Uterus (tissue), 2 donors: ENCODE results near the gene TAF6.

Experiments used
- POLR2A ChIP-seq, 2 donors: fragments of 450-650 bp; IDR thresholded peaks; one replicate each; pipeline ENCODE4 v1.6.1; 2016; ENCODE audit warnings: antibody characterized with exemption in 2 of 2, mild to moderate bottlenecking in 1 of 2, moderate library complexity in 1 of 2
- TF ChIP-seq, protein P1 (sequence below), 4 experiments: fragments of 200-600 bp in 2 of 4; fragments of 450-650 bp in 2 of 4; sonication (generic) in 2 of 4; IDR thresholded peaks; one replicate each; pipeline ENCODE4 v1.5.1; 2016 to 2019; ENCODE audit warnings: antibody characterized with exemption in 4 of 4, mild to moderate bottlenecking in 2 of 4, moderate library complexity in 1 of 4

DNA sequence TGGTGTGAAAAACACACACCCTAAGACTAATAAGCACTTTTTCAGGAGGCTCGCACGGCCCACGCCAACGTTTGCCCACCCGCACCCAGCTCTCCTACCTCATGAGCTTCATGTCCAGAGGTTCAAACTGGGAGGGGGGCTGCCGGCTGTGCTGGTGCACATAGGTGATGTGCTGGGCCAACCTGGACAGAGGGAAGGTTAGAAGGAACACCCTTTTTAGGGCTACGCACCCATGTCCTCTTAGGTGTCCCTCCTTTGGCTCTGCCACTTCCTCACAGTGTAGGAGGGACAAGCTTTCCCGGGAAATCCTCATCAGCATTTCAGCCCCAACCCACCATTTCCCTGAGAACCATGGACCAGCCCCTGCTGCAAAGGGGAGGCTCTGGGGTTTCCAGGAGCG is 23.9 kb downstream of the TAF6 start:
- TF ChIP-seq, protein P1, sequence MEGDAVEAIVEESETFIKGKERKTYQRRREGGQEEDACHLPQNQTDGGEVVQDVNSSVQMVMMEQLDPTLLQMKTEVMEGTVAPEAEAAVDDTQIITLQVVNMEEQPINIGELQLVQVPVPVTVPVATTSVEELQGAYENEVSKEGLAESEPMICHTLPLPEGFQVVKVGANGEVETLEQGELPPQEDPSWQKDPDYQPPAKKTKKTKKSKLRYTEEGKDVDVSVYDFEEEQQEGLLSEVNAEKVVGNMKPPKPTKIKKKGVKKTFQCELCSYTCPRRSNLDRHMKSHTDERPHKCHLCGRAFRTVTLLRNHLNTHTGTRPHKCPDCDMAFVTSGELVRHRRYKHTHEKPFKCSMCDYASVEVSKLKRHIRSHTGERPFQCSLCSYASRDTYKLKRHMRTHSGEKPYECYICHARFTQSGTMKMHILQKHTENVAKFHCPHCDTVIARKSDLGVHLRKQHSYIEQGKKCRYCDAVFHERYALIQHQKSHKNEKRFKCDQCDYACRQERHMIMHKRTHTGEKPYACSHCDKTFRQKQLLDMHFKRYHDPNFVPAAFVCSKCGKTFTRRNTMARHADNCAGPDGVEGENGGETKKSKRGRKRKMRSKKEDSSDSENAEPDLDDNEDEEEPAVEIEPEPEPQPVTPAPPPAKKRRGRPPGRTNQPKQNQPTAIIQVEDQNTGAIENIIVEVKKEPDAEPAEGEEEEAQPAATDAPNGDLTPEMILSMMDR (IDR thresholded peaks at IDR 0.05), result no peak
- TF ChIP-seq POLR2A (IDR thresholded peaks at IDR 0.05), result no peak
